NCI-H510A treated with DMSO at 0.1 percent for 48 hours (cell line): ENCODE data around the gene CHAT.

Experiments
- DNase-seq: peaks from one replicate; lab custom pipeline; 2025; lab: John Stamatoyannopoulos, UW

CHAT gene

DNA sequence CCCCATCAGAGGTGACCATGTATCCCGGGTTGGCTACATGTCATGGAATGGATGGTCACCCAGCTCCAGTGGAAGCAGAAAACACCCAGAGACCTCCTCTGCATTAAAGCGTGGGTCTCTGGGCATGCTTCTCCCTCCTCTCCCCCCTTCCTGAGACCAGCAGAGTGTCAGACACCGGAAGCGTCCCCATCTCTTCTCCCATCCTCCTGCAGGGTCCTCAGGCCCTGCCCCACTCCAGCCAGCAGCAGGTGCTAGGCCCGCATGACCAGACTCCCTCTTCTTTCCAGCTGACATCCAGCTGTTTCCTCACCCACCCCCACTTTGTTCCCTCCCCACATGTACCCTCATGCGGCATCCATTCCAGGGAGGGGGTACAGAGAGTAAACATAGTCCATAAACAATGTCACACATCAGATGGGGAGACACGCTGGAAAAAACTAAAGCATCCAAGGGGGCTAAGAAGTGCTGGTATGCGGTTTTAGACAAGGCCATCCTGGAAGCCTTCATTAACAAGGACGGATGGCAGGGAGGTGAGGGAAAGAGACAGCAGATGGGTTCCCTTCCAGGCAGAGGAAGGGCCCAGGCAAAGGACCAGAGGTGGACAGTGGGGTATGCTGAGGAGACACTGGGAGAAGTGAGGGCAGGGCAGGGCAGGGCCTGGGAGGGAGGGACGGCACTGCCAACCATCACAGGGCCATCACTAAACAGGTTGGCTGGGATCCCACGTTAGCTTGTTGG, 16.2 kb upstream of the CHAT start:
- DNase-seq = no peak

DNA sequence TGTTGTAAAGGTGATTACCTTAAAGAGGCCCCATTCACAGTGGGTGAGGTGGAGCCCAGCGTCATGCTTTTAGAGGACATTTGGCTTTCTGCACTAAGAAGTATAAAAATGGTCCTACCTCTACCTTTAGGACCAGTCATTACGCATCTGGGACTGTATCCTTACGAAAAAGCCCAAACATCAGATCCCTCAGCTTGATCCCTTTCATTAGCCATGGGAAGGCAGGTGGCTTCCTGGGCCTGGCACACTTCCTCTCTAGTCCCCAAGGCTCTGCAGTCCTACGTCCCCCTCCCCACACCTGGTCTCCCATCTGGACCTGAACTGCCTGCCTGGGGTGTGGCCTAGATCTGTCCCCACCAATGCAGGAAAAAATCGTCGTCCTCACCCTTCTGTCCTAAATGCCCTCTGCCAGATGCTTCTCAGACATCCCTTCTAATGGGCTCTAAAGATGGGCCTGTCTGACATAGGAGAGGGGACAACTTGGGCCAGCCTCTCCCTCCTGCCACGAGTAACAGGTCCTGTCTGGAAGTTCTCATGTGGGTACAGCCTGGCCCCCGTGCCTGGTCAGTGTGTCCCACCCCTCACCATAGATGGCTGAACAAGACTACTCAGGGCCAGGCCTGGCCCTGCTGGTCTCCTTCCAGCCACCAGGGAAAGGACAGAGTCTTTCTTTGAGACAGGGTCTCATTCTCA, 15.5 kb upstream of the CHAT start:
- no peak for DNase-seq

DNA sequence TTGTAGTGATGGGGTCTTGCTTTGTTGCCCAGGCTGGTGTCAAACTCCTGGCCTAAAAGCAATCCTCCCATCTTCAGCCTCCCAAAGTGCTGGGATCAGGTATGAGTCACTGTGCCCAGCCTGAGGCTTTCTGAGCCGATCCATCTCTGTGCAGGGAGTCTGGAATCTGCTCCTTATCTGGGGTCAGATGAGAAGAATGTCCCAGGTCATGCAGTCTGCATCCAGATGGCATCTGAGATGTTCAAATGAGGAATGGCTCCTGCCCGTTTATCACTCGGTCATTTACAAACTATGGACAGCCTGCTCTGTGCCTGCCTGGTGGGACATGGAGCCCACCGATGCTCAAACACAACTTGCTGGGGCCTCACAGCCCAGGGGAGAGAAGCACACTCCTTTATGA, 14.9 kb upstream of the CHAT start:
- DNase-seq = no peak

DNA sequence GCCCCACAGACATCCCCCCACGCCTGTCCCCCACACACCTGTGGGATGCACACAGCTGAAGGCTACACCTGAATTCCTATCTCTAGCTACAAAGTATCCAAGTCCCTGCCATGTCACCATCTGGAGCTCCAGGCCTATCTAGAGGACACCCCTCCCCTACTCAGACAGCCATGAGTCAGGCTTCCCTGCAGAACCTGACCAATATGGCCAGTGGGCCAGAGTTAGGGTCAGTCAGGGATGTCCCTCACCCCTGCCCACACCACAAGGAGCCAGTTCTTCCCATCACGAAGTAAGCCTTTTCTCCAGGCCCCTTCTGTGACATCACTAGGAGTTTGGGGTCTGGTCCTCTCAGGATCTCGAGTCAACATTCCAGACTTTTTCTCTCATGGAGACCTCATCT, 14.3 kb upstream of the CHAT start:
- no peak for DNase-seq

DNA sequence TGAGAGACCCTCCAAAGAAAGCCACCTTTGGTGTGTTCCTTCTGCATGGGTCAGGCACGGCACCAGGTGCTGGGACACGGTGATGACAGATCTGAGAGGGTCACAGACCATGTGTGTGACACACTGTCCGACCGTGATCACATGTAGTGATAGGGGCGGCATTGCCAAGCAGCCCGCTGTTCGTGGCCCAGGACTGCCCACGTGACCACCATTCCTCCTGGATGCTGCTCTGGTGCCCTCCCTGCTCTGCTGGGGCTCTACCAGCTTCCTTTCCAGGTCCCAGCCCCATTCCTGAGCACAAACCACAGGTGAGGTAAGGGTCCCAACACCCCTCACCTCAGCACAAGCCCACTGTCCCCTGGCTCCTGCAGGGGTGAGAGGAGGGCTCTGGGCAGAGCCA, 13.8 kb upstream of the CHAT start:
- DNase-seq = no peak

DNA sequence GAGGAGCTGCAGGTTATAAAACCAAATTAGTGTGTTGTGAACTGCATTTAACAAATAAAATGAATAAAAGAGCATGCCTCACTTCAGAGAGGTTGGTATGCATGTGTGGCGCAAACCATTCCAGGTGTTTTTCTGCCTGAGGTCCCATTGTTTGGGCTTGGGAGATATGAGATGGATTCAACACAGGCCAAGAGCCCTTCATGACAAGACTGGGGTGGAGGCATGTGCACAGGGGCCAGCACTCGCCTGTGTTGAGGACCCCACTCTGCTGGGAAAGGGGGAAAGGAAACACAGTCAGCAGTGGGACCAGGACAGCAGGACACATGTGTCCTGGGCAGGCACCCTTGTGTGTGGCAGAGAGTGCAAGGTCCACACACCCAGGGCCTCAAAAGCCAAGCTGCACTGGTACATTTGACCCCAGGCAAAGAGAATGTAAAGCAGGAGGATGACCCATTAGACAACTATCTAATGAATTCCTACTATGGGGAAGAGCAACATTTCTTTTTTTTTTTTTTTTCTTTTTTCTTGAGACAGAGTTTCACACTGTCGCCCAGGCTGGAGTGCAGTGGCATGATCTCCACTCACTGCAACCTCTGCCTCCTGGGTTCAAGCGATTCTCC, 12.9 kb upstream of the CHAT start:
- DNase-seq = no peak

DNA sequence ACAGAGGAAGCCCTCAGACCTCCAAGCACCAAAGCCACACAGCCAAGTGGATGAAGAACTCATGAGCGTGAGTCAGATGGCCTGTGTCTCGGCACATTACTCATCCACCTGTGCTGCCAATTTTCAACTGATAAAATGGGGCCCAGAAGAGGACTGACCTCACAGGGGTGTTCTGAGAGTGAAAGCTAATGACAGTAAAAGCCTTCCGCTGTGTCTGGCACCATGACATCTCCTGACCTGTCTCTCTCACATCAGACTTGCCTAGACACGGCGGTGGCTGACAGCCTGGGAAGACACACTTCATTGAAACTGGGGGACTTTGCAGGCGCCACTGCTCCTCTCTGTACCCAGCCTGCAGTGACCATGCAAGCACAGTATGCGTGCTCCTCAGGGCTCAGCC, 12.0 kb upstream of the CHAT start:
- DNase-seq = no peak

DNA sequence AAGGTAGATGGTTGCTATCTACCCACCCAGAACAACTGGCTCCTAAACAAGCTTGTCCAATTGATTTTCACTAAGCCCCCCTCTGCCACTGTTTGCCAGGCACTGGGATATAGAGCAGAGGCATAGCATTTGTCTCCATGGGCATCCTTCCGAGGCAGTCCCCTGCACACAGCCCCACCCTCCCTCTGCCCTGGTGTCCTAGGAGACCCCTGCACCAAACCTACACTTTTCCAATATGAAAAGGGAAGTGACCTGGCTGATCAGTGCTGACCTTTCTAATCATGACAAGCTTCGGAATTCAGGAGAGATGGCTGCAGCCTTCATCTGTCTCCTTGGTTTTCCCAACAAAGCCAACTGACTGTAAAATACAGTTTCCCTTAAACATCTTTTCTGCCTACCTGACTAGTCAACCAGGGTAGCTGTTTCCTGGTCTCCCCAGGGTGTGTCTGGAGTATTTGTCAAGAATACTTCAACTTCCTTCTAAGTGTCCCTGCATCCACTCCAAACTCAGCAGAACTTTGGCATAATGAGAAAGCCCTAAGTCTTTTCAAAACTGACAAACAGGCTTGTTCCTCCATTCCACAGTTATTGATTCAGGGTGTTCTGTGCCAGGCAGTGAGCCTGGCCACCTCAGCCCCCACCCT, 11.3 kb upstream of the CHAT start:
- DNase-seq = no peak

DNA sequence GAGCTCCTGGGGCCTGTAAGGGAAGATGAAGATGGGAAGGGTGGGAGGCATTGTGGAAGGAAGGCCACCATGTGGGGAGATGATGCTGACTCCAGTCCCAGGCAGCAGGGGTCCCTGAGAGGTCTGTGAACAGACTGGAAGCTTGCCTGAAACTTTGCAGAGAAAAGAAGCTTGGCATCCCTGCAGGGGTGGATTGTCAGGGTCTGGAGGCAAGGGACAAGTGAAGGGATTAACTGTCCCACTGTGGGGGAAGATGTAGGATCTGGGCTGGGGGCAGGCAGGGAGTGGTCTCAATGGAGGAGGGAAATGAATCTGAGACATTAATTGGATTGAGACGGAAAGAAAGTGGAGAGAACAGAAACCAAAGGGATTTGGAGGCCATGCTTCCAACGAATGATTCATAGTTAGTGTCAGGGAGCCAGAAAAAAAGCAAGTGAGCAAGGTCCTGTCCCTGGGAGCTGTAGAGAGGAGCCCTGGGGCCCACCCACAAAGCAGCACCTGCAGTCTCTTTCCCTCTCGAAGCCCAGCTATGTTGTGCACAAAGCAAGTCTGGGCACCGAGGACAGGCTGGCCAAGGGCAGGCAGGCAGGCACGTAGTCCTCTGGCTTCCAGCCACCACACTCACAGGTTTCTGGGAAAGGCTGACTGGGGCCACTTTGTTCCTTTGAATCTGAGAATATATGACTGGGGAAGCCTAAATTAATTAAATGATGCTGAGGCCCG, 8.5 kb upstream of the CHAT start:
- no peak for DNase-seq

DNA sequence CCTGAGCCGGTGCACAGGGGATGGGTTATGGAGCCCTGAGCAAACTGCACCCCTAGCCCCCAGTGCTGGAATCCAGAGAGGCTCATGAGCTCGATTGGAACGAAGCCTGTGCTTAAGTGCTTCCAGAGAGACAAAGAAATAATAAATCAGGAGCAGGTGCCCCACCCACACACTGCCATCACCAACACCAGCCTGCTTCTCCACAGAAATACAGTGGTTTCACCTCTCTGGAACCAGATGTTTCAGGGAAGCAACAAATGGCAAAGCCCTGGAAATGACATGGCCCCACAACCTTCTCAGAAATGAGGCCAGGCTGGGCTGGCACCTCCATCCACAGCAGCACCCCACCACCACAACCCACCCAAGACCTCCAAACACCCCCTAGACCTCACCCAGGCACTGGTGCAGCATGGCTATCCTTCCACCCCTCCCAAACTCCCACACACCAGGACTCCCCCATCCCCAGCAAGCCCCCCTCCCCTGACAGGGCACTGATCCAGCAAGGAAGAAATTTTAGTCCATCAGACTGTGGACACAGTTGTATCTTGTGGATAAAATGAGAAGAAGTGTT, 7.8 kb upstream of the CHAT start:
- no peak for DNase-seq

DNA sequence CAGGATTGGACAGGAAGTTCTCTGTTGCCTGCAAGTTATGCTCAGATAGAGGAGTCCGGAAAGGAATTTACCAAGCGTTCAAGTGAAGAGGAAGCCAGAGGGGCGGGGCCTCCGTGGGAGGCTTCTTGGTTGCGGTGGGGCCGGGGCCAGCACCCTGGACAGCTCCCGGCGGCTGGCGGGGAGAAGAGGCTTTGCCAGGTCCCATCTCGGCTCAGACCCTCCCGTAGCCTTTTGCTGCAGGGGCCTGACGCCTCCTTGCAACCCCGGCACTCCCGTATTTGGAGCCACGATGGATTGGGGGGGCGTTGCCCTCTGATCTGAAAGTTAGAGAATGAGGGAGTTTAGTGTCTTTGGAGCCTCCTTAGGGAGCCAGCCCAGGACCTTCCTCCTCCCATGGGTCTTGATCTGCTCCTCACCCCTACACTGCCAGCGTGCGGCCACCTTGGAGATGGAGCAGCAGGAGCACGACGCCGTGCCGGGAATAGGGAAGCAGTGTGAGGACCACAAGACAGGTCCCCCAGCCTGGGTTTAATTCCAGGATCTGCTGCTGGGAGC, 6.8 kb upstream of the CHAT start:
- no peak for DNase-seq

DNA sequence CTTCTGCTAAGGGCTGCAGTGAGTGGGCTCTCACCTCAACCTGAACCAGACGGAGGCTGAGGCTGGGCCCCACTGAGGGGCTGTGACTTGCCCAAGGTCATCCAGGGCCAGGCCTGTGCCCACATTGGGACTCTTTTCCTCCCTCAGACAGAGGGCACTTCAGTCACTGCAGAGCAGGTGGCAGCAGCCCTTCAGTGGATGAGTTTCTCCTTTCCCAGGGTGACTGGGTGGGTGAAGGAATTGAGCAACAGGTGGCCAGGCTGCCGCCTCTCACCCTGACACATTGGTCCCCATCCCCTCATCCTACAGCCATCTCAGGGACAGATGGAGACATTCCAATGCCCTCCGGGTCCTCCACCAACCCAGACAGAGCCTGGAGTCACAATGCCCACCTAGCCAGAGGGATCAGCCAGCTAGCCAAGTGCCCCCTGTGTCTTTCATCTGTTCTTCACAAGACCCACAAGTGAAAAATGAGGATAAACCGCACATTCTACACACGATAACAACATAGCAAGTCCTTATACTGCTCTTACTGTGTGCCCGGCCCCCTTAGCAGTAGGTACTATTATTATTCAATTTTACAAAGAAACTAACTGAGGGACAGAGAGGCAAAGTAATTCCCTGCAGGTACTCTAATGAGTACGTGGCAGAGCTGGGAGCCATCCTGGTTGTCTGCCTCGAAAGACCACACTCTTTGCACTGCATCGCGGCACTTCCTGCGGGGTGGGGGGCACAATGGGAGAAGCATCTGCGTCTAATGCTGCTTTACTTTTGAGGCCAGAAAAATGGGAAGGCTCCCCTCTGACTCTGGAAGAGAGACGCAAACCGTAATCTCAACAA, 5.5 kb upstream of the CHAT start:
- no peak for DNase-seq

DNA sequence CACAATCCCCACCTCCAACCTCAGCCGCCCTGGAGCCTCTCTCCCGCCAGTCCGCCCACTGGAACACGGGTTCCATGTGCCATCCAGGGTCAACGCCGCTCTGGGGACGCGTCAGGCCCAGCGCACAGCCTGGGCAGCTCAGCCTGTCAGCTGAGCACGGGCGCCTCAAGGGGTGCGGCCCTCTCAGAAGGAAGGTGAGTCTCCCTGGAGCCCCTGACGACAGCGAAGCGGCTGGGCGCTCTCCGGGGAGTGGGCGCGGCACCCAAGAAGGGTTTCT, 4.9 kb upstream of the CHAT start:
- DNase-seq = no peak

DNA sequence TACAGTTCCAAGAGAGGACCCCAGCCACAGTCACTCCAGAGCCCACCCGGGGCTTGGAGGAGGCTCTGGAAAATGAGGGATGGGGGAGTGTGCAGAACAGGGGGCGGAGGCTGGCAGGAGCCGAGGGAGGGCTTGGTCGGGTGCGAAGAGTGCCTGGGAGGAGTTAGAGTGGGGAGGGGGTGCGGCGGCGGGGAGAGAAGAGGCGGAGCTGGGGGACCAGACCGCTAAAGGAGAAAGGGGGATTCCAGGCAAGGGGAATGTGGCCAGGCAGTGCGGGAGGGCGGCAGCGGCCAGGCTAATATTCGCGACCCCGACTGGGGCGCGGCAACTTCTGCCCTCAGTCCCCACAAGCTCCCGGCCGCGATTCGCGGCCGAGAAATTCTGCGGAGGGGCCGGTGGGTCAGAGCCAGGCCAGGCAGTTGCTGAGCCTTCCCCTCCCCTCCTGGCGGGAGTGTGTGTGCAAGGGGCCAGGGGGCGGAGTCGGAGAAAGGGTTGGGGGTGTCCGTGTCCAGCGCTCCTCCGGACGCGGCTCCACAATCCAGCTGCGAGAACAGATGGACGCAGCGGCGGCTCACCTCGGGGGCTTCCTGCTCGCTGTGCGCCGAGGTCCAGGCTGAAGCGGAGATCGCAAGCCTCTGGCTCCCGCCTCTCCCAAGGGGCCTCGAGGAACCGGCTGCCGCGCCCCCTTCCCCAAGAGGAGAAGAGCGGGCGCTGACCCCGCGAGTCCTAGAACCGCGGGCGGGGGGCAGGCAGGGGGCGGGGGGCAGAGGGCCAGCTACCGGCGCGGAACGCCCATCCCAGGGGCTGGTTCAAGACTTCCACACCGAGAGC, 4.3 kb upstream of the CHAT start:
- no peak for DNase-seq

DNA sequence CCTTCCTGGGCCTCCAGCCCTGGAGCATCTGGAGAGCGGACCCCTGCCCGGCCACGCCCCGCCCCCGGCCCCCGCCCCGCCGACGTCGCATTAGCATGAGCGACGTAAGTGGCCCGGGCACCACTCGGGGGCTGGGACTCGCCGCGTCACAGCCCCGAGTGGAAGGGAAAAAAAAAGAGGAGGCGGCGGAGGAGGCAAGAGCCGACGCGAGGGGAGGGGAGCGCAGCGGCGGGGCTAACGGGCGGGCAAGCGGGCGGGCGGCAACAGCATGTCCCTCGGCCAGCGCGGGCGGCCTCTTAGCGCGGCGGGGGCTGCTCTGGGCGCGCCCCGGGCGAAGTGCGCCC, 3.8 kb upstream of the CHAT start, which contains the start of gene SLC18A3:
Gene SLC18A3 (plus strand): TSS at position 197 of the 344 bp plus-strand sequence. CDS start 431 bp downstream, outside the sequence.
- DNase-seq = no peak

DNA sequence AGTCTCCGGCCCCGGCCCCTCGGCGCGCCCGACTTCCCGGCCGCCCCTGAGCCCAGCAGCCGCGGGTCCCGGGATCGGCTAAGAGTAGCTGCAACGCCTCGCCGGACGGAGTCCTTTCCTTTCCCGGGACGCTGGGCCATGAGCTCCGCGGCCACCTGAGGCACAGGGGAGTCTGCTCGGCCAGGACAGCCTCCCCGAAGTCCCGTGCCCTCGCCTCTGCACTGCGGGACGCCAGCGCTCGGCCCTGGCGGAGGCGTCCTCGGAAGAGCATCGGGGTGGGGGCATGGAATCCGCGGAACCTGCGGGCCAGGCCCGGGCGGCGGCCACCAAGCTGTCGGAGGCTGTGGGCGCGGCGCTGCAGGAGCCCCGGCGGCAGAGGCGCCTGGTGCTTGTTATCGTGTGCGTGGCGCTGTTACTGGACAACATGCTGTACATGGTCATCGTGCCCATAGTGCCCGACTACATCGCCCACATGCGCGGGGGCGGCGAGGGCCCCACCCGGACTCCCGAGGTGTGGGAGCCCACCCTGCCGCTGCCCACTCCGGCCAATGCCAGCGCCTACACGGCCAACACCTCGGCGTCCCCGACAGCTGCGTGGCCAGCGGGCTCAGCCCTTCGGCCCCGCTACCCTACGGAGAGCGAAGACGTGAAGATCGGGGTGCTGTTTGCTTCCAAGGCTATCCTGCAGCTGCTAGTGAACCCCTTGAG, 3.2 kb upstream of the CHAT start:
- no peak for DNase-seq

DNA sequence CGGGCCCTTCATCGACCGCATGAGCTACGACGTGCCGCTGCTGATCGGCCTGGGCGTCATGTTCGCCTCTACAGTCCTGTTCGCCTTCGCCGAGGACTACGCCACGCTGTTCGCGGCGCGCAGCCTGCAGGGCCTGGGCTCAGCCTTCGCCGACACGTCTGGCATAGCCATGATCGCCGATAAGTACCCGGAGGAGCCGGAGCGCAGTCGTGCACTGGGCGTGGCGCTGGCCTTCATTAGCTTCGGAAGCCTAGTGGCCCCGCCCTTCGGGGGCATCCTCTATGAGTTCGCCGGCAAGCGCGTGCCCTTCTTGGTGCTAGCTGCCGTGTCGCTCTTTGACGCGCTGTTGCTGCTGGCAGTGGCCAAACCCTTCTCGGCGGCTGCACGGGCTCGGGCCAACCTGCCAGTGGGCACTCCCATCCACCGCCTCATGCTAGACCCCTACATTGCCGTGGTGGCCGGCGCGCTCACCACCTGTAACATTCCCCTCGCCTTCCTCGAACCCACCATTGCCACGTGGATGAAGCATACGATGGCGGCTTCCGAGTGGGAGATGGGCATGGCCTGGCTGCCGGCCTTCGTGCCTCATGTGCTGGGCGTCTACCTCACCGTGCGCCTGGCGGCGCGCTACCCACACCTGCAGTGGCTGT, 2.5 kb upstream of the CHAT start:
- no peak for DNase-seq

DNA sequence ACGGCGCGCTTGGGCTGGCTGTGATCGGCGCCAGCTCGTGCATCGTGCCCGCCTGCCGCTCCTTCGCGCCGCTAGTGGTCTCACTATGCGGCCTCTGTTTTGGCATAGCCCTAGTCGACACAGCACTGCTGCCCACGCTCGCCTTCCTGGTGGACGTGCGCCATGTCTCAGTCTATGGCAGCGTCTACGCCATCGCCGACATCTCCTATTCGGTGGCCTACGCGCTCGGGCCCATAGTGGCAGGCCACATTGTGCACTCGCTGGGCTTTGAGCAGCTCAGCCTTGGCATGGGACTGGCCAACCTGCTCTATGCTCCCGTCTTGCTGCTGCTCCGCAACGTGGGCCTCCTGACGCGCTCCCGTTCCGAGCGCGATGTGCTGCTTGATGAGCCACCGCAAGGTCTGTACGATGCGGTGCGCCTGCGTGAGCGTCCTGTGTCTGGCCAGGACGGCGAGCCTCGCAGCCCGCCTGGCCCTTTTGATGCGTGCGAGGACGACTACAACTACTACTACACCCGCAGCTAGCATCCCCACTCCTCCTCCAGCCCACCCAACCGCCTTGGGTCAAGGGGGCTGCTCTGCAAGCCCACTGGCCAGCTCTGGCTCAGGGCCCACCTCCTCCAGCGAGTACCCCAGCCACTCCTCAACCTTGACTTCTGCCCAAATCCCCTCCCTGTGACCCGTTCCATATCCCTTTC, 1.9 kb upstream of the CHAT start:
- peak; percentile 15 for DNase-seq
